Endothelial cell of umbilical vein (primary cell): ENCODE results near the gene FMN1. TPM values are rescaled to one million over a fixed set of nuclear protein-coding genes. Genes with fewer than 3 reads are reported as not detected.

Source experiments
- BruUV-seq: library from RNA; stranded (reverse); fragments of 400-500 nt; replicated peaks from 2 replicates; lab custom pipeline; 2021; lab: Mats Ljungman, UMichigan
- CTCF ChIA-PET: fragments of 300-600, 350-600 bp; sonication (Branson Sonifier 250); formaldehyde crosslinking; loops from one replicate; lab custom pipeline; 2021; ENCODE audit warnings: antibody characterized with exemption, inconsistent platforms; lab: Charles Lee
- POLR2A ChIA-PET: fragments of 300-600, 350-600 bp; sonication (Branson Sonifier 250); formaldehyde crosslinking; loops from one replicate; lab custom pipeline; 2021; ENCODE audit warnings: antibody characterized with exemption, inconsistent platforms; lab: Charles Lee
- DNase-seq: peaks from one replicate; pipeline ENCODE4 v3.0.0-alpha.2; 2011; ENCODE audit warnings: low read depth, low spot score
- FAIRE-seq: peaks from 2 replicates; lab custom pipeline; 2011; peaks lifted over from hg19 to GRCh38; lab: Jason Lieb, UNC
- H2AFZ ChIP-seq: 2 replicates; pipeline ENCODE4 v1.6.0; 2012; ENCODE audit warnings: low read depth, low read length, control low read depth, inconsistent platforms
- H3K27ac ChIP-seq: 2 replicates; pipeline ENCODE4 v1.5.1; 2011; ENCODE audit warnings: low read depth, mild to moderate bottlenecking, control low read depth, low read length, moderate library complexity; ENCODE audit not compliant: insufficient read depth
- H3K27me3 ChIP-seq, 2 experiments: 2 replicates each; pipeline versions ENCODE4 v1.6.0 to v1.6.1; 2011; ENCODE audit warnings: low read length in 2 of 2, mixed read lengths in 1 of 2; ENCODE audit not compliant: control insufficient read depth in 2 of 2, insufficient read depth in 2 of 2
- H3K36me3 ChIP-seq, 2 experiments: 2 replicates in 1 of 2; 3 replicates in 1 of 2; pipeline ENCODE4 v1.5.1; 2011; ENCODE audit warnings: low read length in 2 of 2, mild to moderate bottlenecking in 1 of 2, moderate library complexity in 1 of 2; ENCODE audit not compliant: control insufficient read depth in 2 of 2, insufficient read depth in 2 of 2; ENCODE audit errors: extremely low read depth in 1 of 2
- H3K4me1 ChIP-seq: 3 replicates; pipeline ENCODE4 v1.5.1; 2011; ENCODE audit warnings: mild to moderate bottlenecking, low read length; ENCODE audit not compliant: control insufficient read depth, insufficient read depth; ENCODE audit errors: extremely low read depth
- H3K4me2 ChIP-seq: 2 replicates; pipeline ENCODE4 v1.6.1; 2011; ENCODE audit warnings: low read length, control low read depth, mixed read lengths; ENCODE audit not compliant: insufficient read depth
- H3K4me3 ChIP-seq, 3 experiments: fragments of 200-600 bp in 1 of 3; sonication (generic), shearing (Covaris generic) in 1 of 3; replicated peaks in 1 of 3; 2 replicates each; pipeline ENCODE4 v1.5.1; 2011 to 2016; ENCODE audit warnings: control low read depth in 3 of 3, low read length in 3 of 3, mild to moderate bottlenecking in 2 of 3, inconsistent platforms in 1 of 3, low read depth in 1 of 3, moderate library complexity in 1 of 3; ENCODE audit not compliant: insufficient read depth in 1 of 3
- H3K79me2 ChIP-seq: 2 replicates; pipeline ENCODE4 v1.6.0; 2012; ENCODE audit warnings: low read length, inconsistent platforms; ENCODE audit not compliant: control insufficient read depth, insufficient read depth
- H3K9ac ChIP-seq: replicated peaks from 2 replicates; pipeline ENCODE3; 2011; ENCODE audit warnings: low read length, control low read depth; ENCODE audit not compliant: insufficient read depth; ENCODE audit errors: extremely low read depth
- H3K9me1 ChIP-seq: replicated peaks from 3 replicates; pipeline ENCODE4 v1.6.0; 2011; ENCODE audit warnings: mild to moderate bottlenecking, low read length; ENCODE audit not compliant: control insufficient read depth, insufficient read depth; ENCODE audit errors: extremely low read depth
- H3K9me3 ChIP-seq: replicated peaks from 2 replicates; pipeline ENCODE4 v1.5.1; 2012; ENCODE audit warnings: low read length, inconsistent platforms; ENCODE audit not compliant: control insufficient read depth, insufficient read depth
- H4K20me1 ChIP-seq: replicated peaks from 2 replicates; pipeline ENCODE3; 2011; ENCODE audit warnings: mild to moderate bottlenecking, low read length; ENCODE audit not compliant: control insufficient read depth, insufficient read depth; ENCODE audit errors: extremely low read depth
- EZH2 ChIP-seq: IDR thresholded peaks from 2 replicates; pipeline ENCODE4 v1.6.1; 2012; ENCODE audit warnings: borderline replicate concordance, low read depth, mild to moderate bottlenecking, moderate library complexity, low read length, inconsistent platforms; ENCODE audit not compliant: severe bottlenecking
- FOS ChIP-seq: IDR thresholded peaks from 2 replicates; pipeline ENCODE4 v1.6.1; 2011; ENCODE audit warnings: mild to moderate bottlenecking, low read length, moderate library complexity, borderline replicate concordance; ENCODE audit not compliant: insufficient read depth
- GATA2 ChIP-seq: IDR thresholded peaks from 2 replicates; pipeline ENCODE4 v1.7.0; 2011; ENCODE audit warnings: low read depth, mild to moderate bottlenecking, moderate library complexity, mixed read lengths, low read length; ENCODE audit not compliant: insufficient read length, insufficient read depth
- JUN ChIP-seq: IDR thresholded peaks from 2 replicates; pipeline ENCODE4 v1.6.1; 2011; ENCODE audit warnings: borderline replicate concordance, low read depth; ENCODE audit not compliant: insufficient read length, insufficient read depth
- MAX ChIP-seq: IDR thresholded peaks from 2 replicates; pipeline ENCODE4 v1.6.1; 2011; ENCODE audit not compliant: insufficient read depth, insufficient read length
- MYC ChIP-seq: IDR thresholded peaks from one replicate; pipeline ENCODE4 v1.6.1; 2011; ENCODE audit warnings: mild to moderate bottlenecking, low read depth, low read length
- POLR2A ChIP-seq: IDR thresholded peaks from 2 replicates; pipeline ENCODE4 v1.6.1; 2012; ENCODE audit warnings: low read depth, mild to moderate bottlenecking, control low read depth, low read length
- POLR2AphosphoS5 ChIP-seq: IDR thresholded peaks from 2 replicates; pipeline ENCODE4 v1.6.1; 2012; ENCODE audit warnings: low read depth, mild to moderate bottlenecking, control low read depth, low read length, moderate library complexity; ENCODE audit not compliant: insufficient read depth
- dilution Hi-C: fragments of 300-500 bp; cut with MboI; formaldehyde crosslinking; loops from one replicate; pipeline ENCODE4 v1.15.0; 2019; ENCODE audit warnings: low sequenced_read_pairs; ENCODE audit not compliant: extremely low pct_ligation_motif_present
- intact Hi-C: fragments of 100-400 bp; cut with micrococcal nuclease; formaldehyde crosslinking; loops from one replicate; pipeline ENCODE4 v1.10.0; 2022
- polyA plus RNA-seq, 4 experiments: library from polyadenylated mRNA; depleted of rRNA in 3 of 4; stranded (reverse) in 3 of 4; unstranded in 1 of 4; fragments of >200 nt; gene quantifications; 2 replicates each; pipeline versions ENCODE4 v1.2.1 to v1.2.3, GENCODE V29; 2011 to 2012; ENCODE audit warnings: missing spikeins in 1 of 4
- total RNA-seq: library from RNA; stranded (reverse); gene quantifications from 2 replicates; pipeline ENCODE4 v1.2.3, GENCODE V29; 2021
- TF ChIP-seq, protein P1 (sequence below), 2 donors: IDR thresholded peaks; 1 replicate in 1 of 2; 2 replicates in 1 of 2; pipeline ENCODE4 v1.5.1; 2011; ENCODE audit warnings: low read length in 2 of 2, mild to moderate bottlenecking in 2 of 2, moderate library complexity in 2 of 2, control low read depth in 1 of 2, inconsistent platforms in 1 of 2, low read depth in 1 of 2; ENCODE audit not compliant: insufficient read depth in 1 of 2; ENCODE audit errors: extremely low read depth in 1 of 2

The FMN1 gene
- total and polyA plus RNA-seq, 2 donors (not counting 3 experiments of a cell fraction or from before 2014, with no cell fraction given), result 0.01 to 0.29 TPM

GRCh38 chr15:32910839-32911238 lies 283.7 kb downstream of the FMN1 start:
- H4K20me1 ChIP-seq, result no peaks in the 10 kb centered on the region
- DNase-seq (no peak), FAIRE-seq (no peak)
- H3K27ac ChIP-seq, result no peak overlapping the region
- no peak overlapping the region for H3K4me3 ChIP-seq
- dilution Hi-C loops (no loop called here), intact Hi-C loops (no loop called here)
- no peaks in the 10 kb centered on the region for H3K4me1 ChIP-seq
- no peaks in the 10 kb centered on the region for H3K9me1 ChIP-seq
- no peak overlapping the region for H3K9ac ChIP-seq
- peaks cover 0 to 2% of the 10 kb centered on the region in 2 experiments for H3K27me3 ChIP-seq
- H3K9me3 ChIP-seq, result no peaks in the 10 kb centered on the region
- no peaks in the 10 kb centered on the region for H3K36me3 ChIP-seq
- TF ChIP-seq MYC (no peak), FOS (no peak), JUN (no peak), GATA2 (no peak), MAX (no peak), POLR2AphosphoS5 (no peak), POLR2A (no peak), EZH2 (no peak)
- TF ChIP-seq, protein P1, sequence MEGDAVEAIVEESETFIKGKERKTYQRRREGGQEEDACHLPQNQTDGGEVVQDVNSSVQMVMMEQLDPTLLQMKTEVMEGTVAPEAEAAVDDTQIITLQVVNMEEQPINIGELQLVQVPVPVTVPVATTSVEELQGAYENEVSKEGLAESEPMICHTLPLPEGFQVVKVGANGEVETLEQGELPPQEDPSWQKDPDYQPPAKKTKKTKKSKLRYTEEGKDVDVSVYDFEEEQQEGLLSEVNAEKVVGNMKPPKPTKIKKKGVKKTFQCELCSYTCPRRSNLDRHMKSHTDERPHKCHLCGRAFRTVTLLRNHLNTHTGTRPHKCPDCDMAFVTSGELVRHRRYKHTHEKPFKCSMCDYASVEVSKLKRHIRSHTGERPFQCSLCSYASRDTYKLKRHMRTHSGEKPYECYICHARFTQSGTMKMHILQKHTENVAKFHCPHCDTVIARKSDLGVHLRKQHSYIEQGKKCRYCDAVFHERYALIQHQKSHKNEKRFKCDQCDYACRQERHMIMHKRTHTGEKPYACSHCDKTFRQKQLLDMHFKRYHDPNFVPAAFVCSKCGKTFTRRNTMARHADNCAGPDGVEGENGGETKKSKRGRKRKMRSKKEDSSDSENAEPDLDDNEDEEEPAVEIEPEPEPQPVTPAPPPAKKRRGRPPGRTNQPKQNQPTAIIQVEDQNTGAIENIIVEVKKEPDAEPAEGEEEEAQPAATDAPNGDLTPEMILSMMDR (IDR thresholded peaks at IDR 0.05; ENCODE audit: extremely low read depth in 1 of 2, insufficient read depth in 1 of 2, low read depth in 1 of 2, low read length in 2 of 2), result no peak
- BruUV-seq, result no TSS peak
- ChIA-PET CTCF (interaction anchor here (1.0 kb wide), 1 partner anchor 19 kb away, joined by 3 read pairs; no protein-coding TSS in a partner anchor), POLR2A (no interaction called here)
- no peaks in the 10 kb centered on the region for H3K79me2 ChIP-seq
- H3K4me2 ChIP-seq, result no peak overlapping the region
- H2AFZ ChIP-seq, result no peak overlapping the region
